Astrocyte of the hippocampus (primary cell): ENCODE results near the gene CAMTA1.

Source experiments
- DNase-seq: peaks from one replicate; pipeline ENCODE4 v3.0.0; 2011; ENCODE audit warnings: low read depth, low spot score

Gene CAMTA1

DNA sequence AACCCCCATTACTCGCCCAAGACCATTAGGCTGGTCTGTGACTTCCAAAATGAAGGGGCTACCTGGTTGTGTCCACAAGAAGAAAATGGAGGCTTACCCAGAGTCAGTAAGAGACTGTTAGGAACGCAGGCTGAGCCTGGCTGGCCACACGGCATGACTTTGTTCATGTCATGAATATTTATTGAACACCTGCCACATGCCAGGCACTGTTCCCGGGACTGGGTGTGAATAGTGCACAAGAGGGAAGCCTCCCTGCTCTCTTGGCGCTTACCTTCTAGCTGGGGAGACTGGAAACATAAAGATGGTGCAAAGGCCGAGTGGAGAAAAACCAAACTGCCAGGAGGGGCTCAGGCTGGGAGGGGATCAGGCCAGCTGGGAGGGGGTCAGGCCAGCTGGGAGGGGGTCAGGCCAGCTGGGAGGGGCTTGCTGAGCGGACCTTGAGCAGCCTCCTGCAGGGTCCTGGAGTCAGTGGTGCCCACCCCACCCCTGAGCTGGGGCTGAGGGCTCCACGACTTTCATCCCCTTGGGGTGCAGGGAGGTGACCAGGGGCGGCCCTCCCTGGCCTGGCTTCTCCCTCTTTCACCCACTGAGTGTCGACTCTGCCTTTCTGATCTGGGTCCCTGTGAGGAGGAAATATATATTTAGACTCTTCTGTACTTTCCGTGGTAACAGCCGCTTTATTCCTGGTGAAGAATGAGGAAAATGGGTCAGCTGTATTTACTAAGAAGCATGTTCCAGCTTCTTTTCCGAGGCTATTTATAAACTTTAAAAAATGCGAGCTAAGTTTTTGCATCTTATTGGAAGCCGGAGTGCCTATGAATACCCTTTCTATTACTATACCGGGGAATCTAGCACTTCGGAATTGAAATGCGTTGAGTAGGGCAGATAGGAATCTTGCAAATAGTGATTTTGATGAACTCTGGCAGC, 139.0 kb downstream of the CAMTA1 start:
- DNase-seq = no peak

DNA sequence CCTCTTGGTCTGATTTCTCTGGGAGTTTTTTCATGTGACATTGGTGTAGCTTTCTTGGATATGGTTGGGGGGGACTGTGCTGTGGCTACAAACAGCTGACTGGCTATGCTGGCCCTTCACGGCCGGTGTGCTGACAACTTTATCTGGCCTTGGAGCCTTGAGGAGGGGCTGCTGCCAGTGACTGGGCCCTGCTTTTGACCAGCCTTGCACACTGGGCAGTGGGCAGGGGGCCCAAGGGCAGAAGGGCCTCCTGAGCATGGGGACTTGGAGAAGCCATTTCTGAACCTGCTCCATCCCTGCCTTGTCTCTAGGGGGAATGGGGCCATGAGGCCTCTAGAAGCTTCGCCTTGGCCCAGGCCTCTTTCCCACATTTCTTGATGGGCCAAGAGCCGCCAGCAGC, 139.6 kb downstream of the CAMTA1 start:
- no peak for DNase-seq

- DNase-seq = no peak
These were observed 142.4 kb downstream of the CAMTA1 start for GRCh38 chr1:6927626-6928025.

DNA sequence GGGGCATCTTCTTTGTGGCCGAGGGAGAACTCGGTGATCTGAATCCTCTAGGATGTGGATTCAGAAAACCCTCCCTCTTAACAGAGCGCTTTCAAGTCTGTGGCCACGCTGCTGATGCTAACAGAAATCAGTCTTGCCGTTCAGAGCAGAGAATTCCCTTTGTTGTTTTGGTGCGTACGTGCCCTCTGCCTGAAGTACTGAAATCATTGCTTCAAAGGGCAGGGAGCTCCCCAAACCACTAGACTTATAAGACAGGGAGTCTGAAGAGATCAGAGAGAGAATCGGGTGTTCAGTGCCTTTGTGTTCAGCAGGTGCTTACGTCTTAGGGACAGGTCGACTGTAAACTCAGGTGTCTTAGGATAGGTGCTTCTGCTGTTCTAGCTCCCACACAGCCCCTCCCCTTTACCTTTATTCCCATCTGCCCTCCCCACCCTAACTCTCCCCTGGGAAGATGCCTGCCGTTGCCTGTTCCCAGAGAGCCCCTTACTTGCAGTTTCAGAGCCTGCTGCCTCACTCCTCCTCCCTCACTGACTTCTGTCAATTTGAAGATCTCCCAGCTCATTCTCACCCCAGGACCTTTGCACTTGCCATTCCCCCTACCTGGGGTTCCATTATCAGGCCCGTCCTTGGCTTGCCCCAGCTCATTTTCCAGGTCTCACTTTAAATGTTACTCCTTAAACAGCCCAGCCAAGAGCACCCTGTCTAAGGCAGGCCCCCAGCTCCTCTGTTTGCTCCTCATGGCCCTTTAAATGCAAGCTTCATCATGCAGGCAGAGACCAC, 143.0 kb downstream of the CAMTA1 start:
- no peak for DNase-seq

- DNase-seq = no peak
These were observed 145.6 kb downstream of the CAMTA1 start for GRCh38 chr1:6930732-6931300.

DNA sequence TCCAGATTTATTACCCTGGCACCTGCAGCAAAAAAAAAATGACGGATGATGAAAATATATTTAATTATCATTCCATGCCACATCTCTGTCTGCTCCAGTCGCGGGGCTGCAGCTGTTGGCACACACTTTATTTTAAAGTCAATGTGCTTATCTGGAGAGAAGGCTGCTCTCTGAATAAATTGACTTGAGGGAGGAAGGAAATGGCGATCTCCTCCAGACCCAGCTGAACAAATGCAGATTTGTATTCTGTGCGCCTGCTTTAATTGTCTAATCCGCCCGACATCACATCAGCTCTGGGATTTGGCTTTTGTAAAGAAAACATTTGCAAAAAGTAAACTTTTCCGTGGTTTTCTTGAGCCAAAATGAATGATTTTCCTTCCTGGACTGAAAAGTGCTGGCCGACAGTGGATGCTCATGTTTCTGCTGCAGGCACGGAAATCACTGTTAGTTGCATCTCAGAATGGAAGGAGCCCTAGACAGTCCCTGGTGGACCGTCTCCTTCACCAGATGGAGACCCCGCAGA, 150.2 kb downstream of the CAMTA1 start:
- no peak for DNase-seq

DNA sequence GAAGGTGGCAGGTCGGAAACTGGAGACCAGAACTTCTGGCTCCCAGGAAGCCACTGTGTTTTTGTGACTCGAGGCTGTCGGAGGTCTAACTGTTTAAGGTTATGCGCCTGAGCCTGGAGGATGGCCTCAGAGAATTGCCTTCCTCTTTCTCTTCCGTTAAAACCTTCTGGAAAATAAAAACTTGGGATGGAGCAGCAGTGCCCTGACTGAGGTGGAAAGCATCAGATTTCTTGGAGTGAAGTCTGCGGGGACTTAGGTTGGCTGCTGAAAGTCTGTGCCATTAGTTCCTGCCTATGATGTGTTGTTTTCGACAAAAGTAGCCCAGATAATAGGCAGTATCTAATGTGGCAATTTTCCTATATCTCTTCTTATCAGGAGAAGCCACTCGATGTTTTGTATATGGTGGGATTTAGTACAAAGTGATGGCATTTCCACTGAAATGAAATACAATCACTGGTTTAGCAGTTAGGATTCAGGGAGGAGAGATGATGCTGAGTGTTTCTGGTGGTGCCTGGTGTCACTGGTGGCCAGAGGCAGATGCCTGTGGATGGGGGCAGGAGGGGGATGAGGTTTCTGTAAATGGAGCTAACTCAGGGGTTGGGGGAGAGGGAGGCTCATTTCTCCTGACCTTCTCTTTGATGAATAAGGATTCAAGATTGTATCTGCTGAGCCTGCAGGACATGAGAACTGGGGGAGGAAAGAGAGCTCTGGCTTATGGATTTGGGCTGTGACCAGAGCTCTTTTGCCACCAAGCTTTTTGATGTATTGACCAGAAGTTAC, 150.8 kb downstream of the CAMTA1 start:
- DNase-seq = no peak

- DNase-seq = no peak
These were observed 151.8 kb downstream of the CAMTA1 start for GRCh38 chr1:6937048-6937447.

DNA sequence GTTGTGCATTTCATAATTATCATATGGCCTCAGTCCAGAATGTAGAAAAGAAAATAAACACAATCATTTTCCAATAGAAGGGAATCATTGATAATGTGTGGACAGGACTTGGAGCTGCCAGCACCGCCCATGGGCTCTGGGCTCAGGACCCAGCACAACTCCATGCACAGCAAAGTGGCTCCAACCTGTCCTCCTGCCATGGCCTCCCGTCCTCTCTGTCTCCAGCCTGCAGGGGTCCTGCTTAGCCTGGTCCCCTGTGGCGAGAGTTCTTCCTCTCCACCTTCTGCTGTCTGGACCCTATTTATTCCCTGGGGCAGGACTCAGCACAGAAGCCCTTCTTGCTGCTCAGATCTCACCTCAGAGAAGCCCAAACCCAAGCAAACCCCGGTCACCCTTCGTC, 154.1 kb downstream of the CAMTA1 start:
- DNase-seq = no peak

DNA sequence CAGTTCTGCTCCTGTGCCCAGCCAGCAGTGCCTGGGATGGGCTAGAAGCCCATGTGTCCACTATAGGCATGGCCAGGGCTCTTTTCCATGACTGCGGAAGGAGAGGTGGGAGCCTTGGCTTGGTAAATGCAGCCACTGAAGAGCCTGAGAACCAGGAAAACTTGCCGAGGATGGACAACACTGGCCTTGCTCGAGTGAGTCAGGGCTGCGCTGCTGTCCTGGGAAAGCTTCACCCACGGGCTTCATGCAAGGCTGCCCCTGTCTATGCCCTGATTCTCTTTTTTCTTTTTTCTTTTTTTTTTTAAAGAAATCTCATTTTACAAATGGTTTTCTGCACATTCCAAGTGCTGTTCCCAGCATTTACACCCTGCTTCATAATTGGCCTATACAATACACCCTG, 156.5 kb downstream of the CAMTA1 start:
- no peak for DNase-seq

DNA sequence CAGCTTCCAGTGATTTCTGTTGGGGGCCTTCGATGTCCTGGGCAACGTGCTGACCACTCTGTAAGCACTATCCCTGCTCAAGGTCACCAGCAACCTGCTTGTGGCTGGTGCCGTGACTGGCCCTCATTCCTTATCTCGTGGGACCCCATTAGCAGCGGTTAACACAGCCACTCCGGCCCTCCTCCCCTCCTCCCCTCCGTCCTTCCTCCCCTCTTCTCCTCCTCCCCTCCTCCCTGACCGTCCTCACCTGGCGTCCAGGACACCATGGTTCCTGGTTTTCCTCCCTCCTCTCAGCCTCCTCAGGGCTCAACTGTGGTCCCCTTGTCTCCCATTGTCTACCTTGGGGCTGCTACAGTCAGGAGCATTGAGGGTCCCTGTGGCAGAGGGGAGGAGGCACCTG, 157.7 kb downstream of the CAMTA1 start:
- no peak for DNase-seq

GRCh38 chr1:6944434-6944833, 159.2 kb downstream of the CAMTA1 start:
- no peak for DNase-seq

- DNase-seq = no peak
These were observed 162.7 kb downstream of the CAMTA1 start for GRCh38 chr1:6947952-6948351.

GRCh38 chr1:6948416-6948815, 163.2 kb downstream of the CAMTA1 start:
- DNase-seq = no peak

DNA sequence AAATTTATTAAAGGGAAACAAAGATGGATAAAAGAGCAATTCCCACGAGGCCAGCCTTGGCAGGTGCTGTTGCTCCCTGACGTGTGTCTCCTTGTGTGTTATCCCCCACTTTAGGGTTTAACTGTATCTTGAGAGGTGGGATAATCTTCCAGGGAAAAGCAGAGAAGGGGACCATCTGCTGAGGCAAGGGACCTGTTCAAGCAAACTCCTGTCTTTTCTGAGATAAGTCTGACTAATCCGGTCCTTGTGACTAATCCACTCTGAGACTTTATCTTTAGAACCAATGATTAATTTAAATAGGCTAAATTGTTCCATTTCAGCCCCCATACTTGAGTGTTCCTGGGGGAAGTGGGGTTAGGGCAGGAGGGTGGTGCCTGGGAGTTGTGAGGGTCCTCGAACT, 163.6 kb downstream of the CAMTA1 start:
- DNase-seq = no peak

- no peak for DNase-seq
These were observed 164.9 kb downstream of the CAMTA1 start for GRCh38 chr1:6950001-6950765.

- DNase-seq = no peak
These were observed 166.3 kb downstream of the CAMTA1 start for GRCh38 chr1:6951536-6951935.

DNA sequence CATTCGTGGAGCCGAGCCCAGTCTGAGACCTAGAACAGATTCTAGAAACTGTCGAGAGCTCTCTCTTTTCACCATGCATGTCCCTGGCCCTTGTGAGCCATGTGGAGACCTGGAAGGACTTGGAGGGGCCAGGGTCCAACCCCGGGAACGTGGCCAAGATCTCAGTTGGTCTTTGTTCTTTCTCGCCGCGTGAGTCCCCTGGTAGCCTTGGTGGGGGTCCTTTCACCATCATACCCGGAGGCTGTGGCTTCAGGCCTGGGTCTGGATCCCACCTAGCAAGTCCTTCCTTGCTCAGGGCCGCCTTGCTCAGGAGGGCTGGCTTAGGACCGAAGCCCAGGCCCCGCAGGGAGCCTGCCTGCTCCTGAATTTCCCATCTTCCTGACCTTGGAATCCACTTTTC, 168.0 kb downstream of the CAMTA1 start:
- no peak for DNase-seq

DNA sequence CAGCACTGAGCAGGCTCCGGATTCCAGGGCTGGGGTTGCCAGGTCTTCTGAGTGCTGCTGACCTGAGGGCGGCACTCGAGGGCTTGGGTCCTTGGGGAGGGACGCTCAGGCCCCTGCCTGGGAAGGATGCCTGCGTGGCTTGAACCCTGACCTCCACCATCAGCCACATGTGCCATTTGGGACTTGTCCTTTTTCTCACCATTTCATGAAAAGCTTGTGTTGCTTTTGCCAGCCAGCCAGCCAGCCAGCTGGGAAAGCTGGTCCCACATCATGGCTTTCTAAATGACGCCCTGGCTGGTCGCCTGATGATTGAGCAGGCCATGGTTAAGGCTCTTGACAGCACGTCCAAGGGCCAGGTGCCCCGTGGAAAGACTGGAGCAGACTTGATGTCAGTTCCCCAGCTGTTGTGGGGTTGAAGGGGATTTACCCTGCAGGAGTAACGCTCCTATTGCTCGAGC, 168.7 kb downstream of the CAMTA1 start:
- no peak for DNase-seq

DNA sequence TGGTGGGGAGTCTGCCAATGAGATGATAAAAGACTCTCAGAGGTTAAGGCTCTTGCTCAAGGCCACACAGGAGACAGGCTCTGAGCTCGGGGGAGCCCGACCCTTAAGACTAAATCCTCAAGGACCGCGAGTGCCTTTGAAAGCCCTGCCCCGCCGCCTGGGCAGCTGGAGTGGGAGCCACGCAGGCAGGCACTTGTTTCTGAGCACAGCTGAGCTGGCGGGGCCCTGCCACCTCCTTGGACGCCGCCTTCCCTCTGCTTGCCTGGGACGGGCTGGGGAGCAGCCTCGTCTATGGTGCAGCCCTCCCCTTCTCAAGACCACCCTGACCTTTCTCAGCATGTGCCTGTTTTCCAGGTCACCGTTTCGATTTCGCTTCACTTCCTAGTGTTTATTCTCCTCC, 169.3 kb downstream of the CAMTA1 start:
- no peak for DNase-seq
